GM21825 (cell line): ENCODE results near the gene TMPRSS2.

ENCODE experiments used
- ATAC-seq: cut with Tn5 transposase; IDR thresholded peaks from one replicate; pipeline ENCODE4 v1.9.1; 2021; ENCODE audit warnings: mild to moderate bottlenecking, moderate library complexity; ENCODE audit not compliant: unreplicated experiment

TMPRSS2 gene

DNA sequence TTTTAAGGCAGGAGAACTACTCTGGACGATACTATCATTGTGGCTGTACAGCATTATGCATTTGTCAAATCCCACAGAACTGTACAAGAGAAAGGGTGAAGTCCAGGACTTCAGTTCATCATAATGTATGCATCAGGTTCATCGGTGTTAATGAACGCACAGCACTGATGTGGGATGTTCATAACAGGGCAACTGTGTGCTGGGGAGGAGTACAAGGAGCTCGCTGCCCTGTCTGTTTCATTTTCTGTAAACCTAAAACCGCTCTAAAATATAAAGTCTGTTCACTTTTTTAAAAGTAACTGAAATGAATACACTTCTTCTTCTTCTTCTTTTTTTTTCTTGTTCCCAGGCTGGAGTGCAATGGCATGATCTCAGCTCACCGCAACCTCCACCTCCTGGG lies 25.0 kb downstream of the TMPRSS2 start:
- no peak for ATAC-seq

DNA sequence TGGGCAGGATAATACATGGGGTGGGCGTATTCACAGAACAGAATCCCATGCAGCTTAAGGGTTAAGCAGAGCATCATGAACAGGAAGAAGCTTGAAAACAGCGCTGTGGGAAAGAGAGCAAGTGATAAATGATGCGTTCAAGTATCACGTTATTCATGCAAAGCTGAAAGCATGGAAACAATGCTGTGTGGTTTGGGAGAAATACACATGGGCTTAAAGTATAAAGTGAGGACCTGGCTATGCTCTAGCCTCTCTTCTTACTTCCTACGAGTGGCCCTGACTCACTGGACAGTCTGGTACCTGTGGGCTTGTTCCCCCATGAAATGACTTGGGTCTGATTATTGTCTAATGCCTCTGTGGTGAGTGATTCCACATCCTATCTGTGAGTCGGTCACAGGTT lies 25.7 kb downstream of the TMPRSS2 start:
- ATAC-seq, result no peak

DNA sequence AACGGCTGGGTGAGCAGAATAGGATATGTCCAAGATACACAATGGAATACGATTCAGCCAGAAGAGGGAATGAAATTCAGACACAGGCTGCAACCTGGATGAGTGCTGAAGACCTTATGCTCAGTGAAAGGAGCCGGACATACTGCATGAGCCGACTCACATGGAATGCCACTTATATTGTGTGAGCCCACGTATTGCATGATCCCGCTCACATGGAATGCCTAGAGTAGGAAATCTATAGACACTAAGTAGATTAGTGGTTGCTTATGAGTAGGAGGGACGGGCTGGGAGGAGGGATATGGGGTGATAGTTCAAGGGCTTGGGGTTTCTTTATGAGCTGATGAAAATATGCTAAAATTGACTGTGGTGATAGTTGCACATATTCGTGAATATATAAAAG lies 26.8 kb downstream of the TMPRSS2 start:
- no peak for ATAC-seq

DNA sequence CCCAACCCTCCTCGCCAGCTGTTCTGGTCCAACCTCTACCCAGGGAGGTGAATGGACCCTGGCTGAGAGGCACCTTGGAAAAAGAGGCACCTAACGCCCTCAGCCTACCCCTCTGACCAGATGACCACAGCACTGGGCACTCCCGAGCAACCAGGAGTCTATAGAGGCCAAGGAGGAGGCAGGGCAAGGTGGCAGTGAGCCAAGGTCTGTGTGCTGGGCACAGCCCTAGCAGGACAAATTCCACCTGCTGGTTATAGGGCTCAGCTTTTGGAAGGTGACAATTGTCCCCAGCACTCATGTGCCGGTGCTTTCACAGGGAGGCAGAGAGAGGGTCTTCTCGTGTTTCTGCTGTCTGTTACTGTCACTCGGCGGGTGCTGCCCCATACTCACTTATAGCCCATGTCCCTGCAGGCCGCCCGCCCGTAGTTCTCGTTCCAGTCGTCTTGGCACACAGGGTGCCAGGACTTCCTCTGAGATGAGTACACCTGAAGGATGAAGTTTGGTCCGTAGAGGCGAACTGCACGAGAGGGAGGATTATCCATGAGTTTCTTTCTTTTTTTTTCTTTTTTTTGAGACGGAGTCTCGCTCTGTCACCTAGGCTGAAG lies 27.8 kb downstream of the TMPRSS2 start:
- no peak for ATAC-seq

DNA sequence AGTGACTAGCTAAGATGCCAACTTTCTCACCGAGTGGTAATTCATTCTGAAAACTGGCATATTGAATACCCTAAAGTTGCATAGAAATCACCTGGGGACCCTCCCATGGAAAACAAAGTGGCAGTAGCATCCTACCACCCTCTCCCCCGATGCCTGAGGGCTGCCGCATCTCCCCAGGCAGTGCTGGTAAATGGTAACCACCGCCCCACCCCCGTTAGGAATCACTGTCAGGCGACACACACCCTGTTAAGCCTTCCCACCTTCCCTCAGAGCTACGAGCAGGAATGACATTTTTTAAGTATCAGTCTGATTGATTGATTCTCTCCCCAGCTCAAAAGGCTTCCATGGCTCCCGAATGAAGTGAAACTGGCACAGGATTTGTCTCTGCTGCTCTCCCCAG lies 28.3 kb downstream of the TMPRSS2 start:
- no peak for ATAC-seq

DNA sequence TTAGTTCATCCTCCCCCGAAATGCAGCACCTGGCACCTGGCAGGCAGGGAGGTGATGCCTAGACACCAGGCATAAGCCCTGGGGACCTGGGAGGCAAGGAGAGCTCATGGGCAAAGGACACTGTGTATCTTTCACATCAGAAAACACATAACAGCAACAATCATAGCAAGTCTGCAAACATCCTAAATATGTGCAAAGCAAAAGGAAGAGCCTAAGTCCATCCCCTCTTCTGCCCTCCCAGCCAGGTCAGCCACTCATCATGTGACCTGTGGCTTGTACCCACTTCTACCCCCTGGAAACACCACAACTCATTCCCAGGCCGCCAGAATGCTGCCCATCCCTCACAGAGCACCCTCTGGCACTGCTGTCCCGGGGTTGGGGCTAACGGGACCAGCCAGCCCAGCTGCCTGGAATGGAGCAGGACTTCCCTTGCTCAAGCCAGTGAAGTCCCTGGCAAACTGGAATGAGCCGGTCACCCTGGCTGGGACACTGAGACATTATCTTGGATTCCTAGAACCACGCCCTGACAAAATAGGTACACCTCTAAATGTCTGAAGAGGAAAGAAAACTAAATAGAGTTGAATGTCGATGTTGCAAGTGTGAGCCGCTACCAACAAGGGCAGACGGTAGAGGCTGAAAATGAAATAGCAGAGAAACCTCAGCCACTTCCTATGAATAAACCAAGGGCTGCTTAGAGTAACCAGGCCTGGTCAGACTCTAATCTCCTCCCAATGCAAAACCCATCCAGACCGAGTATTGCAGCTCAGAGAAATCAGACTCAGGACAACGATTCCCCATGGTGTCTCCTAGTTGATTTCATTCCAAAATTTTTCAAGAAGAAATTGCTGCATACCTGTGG lies 29.4 kb downstream of the TMPRSS2 start:
- no peak for ATAC-seq

DNA sequence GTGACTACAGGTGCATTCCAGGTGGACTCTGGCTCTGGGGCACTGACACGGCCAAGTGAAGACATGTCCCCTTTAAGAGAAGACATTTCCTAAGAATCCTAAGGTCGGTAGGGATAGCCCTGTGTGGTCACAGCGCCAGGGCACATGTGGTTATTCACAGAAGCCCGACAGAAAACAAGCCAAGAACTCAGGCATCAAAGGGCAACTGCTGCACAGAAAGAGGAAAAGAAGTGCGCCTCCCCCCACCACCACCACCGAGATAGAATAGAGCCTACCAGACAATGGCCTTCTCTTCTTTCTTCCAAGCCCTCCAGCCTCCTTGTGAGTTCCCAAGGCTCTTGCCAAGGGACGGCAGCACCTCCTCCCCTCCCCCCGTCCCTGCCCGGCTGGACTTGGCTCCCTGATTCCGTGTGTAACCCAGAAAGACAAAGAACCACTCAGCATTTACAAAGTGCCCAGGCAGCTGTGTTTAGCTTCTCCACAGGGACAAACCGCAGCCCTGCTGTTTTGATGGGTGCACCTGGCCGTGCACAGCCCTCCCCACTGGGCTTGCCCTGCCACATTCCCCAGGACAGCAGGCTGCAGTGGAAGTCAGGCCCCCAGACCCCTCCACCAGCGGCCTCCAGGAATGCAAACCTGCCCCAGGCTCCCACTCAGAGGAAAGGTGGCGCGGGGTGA lies 30.2 kb downstream of the TMPRSS2 start:
- no peak for ATAC-seq

DNA sequence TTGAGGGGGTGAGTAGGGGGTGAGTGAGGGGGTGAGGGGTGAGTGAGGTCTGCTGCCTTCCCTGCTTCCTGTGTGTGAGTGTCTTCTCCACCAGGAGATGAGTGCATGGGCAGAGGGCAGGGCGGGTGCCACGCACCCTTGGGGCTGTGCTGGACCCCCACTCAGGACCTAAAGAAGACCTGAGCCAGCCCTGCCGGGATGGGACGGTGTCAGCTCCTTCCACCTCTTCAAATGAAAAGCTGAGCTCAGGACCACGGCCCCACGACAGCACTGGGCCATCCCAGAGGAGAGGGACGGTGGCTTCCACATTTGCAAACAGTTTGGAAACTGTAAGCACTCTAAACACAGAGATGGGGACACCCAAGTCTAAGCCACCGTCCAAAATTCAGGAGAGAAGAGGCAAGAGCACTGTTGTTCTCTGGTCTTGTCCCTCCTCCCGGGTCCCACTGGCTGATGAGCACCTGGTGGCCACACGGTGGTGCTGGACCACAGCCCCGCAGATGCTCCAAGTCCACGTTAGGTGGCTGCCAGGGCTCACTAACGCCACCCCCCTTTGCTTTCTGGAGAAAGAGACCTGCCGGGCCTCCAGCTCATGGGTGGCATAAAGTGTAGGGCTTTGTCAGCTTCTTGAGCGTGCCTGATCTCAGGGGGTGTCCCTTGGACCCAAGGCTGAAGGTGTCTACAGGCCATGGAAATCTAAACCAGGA lies 32.1 kb downstream of the TMPRSS2 start:
- no peak for ATAC-seq

DNA sequence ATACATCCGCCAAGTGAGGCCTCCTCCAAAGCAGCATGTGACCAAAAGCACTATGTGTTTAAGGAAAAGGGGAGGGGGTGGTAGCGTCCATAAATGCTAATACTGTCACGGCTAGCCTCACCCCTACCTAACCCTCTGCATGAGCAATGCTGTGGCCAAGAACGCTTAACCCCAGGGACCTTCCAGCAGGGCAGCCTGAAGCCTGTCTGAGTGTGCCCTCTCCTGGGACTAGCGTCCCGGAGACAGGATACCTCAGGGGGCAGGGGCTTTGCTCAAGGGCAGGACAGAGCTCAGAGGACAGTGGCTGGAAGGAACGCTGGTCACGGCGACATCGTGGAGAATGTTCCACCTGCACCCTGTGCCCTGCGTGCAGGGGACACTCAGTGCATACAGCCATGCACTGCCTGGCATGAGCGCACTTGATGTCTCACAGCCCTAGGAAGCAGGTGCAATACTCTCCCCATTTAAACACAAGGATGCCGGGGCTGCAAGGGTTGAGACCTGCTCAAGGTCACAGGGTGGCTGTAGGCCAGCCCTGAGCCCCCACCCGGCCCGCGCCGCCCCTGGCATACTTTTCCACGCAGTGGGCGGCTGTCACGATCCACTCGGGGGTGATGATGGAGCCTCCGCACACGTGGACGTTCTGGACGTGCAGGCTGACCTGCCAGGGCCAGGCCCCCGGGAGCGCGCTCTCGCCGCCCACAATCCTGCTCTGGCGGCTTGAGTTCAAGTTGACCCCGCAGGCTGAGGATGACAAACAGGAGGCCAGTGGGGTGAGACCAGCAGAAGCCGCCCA lies 35.0 kb downstream of the TMPRSS2 start:
- ATAC-seq, result no peak

DNA sequence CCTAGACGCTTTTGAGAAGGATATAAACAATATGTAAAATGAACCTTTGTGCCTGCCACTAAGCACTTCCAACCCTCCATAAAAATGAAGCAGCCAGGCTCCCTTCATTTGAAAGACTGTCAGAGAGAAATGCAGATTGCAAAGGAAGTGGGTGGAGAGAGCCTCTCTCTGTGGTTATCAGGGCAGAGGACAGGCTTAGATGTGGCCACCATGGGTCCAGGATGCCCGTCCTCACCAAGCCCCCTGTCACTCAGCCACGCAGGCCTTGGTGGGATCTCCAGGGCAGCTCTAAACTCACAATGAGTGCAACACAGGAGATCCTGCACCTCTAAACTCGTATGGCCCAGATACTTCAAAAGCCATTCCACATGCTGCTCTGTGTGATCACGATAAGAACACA lies 37.9 kb downstream of the TMPRSS2 start:
- no peak for ATAC-seq

DNA sequence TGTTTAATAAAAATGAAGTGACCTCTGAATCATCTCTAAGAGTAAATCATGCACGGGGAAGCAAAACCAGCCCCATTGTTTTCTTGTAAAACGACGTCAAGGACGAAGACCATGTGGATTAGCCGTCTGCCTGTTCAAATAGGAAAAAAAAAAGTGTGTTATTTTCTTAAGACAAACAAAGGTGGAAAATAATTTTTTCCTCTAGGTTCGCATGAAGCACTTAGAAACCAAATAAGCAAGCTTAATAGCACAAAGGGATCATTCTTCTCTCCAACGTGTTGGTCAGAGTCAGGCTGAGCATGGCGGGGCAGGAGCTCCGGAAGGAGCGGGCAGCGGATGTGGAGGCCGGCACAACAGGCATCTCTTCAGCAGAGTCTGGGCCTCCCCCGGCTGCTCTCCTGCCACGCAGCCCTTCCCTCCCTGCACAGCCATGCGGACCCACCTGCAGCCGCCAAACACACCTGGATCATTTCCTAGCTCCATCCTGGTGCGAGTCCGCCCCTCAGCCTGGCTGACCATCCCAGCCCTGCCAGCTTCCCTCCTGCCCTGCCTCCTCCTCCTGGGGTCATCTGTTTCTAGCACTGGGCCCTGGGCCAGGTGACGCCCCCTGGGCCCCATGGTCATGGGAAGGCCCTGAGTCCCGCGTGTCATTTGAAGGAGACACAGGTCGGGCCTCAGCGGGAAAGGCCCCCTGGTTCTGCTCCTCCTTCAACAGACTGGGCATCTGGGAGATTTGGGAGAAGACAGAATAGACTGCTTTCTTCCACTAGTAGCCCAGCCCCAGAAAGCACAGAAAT lies 41.7 kb downstream of the TMPRSS2 start:
- no peak for ATAC-seq

DNA sequence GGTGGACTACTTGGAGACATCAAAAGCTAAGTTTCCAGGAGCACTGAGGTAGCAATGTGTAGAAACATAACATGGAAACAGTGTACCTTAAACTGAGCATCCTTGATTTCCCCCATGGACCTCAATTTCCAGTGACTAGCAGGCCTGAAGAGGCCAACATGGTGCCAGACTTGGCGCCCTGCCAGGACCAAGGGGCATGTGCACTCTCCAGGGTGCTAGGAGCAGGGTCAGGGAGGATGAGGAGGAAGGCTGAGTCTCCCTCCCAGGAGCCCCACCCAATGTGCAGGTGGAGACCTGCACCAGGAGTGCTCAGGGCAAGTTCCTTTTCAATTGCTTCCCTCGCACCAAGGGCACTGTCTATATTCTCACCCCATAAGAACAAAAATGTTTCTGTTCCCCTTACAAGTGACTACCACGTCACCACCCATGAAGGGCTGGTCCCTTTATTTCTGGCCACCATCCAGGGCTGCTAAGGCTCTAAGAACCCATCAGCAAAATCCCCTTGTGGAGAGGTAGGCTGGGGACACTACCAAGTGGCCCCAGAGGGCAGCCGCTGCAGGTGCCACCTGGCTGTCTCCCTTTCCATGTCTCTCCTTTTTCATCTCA lies 42.7 kb downstream of the TMPRSS2 start:
- no peak for ATAC-seq

DNA sequence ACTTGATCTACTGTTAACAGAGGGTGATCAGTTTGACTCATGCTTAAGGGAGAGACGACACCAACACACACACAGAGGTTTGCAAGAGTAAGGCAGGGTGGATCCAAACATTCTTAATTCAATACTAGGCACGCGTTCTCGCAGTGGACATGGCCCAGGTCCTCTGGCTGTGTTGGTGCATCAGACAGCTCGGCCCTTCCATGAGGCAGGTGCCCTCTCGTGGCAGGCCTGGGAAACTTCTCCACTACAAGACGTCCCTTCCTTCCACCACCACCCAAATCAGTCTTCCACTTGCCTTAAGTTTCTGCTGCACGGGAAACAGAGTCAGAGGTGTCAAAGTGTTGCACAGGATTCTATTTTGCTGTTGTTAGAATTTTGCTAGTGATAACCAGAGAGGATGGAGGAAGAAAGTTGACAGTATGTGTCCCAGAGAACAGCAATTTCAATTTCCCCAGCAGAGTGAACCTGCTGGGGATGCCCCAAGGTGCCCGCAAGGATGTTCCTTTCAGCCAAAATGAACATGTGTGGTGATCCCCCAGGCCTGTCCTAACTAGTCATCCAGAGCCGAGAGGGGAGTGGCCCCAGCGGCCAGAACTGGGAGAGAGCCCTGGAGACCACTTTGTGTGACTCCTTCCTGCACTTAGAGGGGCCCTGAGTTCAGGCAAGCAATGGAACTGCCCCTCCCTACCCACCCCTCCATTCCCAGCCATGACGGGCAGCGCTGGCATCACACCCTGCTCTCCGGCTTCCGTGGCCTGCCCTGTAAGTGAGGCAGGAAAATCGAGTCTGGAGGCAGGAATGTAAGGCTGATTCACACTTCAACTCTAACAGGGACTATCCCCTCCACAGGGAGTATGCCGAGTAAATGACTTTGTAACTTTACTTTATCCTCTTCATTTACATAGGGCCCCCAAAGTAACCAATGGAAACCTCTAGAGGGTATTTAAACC lies 47.1 kb downstream of the TMPRSS2 start:
- ATAC-seq, result no peak

DNA sequence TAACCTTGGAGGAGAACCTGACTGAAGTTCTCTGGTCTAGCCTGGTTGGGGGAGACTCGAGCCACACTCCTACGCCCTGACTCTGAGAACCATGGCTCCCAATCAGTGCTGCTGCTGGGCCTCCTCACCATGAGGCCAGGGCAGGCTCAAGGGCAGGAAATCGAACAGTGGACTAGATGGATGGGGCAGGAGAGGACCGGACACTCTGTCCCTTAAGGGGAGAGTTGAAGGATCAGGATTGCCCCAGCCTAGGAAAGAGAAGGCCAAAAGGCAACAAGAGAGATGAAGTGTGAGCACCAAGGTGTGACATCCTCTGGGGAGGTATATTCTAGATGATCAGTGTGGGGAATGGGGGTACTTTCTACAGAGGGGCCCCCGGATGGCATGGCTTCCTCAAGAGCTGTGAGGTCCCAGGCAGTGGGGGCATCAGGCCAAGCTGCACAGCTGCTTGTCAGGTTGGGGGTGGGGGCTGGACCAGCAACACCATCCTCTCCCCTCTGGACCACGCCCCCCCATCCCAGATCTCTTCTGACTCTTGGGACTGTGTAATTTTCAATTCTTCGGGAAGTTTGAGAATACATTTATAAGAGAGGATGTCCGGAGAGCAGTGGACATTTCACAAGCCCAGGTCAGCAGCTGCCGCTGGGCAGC lies 47.9 kb downstream of the TMPRSS2 start:
- no peak for ATAC-seq

DNA sequence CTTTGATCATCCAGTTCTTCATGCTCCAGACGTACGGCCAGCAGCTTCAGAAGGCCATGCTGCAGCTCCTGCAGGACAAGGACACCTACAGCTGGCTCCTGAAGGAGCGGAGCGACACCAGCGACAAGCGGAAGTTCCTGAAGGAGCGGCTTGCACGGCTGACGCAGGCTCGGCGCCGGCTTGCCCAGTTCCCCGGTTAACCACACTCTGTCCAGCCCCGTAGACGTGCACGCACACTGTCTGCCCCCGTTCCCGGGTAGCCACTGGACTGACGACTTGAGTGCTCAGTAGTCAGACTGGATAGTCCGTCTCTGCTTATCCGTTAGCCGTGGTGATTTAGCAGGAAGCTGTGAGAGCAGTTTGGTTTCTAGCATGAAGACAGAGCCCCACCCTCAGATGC lies 49.4 kb downstream of the TMPRSS2 start:
- ATAC-seq, result no peak

DNA sequence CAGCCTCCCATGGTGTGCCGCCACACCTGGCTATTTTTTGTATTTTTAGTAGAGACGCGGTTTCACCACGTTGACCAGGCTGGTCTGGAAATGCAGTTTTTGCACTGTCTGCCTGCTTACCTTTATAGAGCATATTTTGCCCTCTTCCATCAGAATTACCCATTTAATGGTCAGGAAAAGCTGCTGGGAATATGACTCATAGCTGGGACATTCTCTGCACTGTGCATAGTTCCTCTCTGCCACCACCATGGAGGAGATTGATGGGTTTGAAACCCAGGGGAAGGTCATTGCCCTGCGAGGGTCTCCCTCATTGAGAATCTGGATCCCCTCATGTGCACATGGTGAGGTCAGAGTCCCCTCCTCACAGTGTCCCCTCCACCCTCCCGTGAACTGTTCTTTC lies 49.8 kb downstream of the TMPRSS2 start:
- no peak for ATAC-seq

DNA sequence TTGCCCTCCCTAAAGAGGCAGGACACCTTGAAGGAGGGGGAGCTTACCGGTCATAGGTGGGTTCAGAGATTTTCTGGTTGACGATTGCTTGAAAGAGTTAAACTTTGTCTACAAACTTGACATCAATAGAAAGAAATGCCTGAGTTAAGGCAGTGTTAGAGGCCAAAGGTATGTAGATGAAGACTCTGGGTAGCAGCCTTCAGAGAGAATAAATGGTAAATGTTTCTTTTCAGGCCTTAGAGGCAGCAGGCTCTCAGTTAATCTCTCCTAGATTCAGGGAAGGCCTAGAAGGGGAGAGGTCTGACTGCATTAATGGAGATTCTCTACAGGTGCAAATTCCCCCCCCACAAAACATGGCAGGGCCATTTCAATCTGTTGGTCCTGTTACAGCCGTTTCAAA lies 54.2 kb downstream of the TMPRSS2 start:
- ATAC-seq, result no peak

DNA sequence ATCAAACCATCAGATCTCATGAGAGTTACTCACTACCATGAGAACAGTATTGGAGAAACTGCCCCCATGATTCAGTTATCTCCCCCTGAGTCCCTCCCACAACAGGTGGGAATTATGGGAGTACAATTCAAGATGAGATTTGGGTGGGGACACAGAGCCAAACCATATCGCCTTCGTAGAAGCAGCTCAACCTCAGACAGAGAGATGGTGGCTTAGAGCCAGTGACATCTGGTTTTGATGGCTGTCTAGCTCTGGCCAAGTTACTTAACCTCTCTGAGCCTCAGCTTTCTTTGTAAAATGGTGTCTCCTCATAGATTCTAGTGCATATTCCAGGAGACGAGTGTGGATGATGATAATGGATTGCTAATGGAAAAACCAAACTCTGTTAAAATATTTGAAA lies 54.8 kb downstream of the TMPRSS2 start:
- ATAC-seq, result no peak
